NCI-H1694 (cell line): Measurements from ENCODE around the gene TCF7L2.

Source experiments
- DNase-seq: peaks from one replicate; lab custom pipeline; 2025; lab: John Stamatoyannopoulos, UW

The TCF7L2 gene

DNA sequence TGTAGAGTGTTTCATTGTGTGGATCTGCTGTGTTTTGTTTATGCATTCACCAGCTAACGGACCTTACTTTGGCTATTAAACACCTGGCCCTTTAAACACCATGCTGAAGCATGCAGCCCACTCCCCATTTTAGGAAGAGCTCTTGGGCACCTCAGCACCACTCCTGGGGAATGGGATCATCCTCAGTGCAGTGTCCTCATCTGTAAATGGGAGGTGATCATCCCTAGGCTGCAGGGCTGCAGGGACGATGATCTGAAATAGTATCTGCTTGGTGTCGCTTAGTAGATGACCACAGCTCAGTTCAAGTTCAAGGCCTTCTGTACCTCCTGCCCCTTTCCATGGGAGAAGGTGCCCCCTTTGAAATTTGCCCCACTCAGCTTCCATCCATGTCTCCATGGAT, 229.9 kb downstream of the TCF7L2 start:
- no peak for DNase-seq

DNA sequence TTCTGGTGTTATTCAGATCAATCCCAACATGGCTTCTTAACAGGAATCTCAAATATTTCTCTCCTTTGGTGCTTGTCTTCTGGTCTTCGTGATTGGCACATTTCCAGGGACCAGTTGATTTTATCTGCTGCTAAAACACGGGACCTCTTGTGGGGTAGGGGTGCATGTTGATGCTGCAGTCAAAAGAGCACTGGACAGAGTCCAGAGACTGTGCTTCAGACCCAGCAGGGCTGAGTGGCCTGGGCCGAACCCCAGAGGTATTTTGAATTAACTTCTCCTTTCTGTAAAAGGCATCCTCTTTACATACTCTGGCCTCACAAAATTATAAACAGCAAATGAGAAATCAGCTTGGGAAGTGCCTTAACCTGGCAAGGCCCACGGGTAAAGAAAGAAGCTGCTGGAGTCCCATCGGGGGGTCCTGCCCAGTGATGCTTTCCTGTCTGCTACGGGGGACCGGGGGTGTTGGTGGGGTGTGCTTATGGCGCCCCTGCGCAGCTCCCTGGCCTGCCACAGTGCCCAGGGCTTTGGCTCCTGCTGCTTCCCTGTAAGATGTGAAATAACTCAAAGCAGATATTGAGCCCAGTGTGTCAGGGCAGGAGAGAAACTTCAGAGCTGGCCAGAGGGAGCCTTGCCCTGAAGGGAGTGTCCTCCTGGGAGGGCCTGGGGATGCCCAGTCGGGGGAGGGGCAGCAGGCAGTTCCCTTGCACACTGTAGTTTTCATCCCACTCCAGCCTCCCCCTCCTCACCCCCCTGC, 230.5 kb downstream of the TCF7L2 start:
- DNase-seq = no peak

DNA sequence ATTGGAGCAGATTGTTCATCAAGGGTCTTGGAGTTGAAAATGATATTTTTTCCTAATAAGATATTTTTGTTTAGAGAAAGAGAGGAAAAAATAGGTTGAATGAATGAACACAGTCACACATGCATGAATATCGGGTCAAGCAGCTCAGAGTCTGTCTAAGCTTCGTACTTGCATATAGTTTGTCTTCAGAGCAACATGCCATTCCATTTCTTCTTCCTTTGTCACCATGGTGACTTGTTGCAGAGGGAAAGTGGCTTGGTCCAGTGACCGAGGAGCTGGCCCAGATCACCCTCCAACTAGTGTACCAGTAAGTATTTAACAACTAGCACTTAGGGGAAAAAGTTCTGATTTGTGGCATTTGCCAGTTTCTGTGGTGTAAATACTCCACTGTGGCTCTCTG, 232.1 kb downstream of the TCF7L2 start:
- no peak for DNase-seq

DNA sequence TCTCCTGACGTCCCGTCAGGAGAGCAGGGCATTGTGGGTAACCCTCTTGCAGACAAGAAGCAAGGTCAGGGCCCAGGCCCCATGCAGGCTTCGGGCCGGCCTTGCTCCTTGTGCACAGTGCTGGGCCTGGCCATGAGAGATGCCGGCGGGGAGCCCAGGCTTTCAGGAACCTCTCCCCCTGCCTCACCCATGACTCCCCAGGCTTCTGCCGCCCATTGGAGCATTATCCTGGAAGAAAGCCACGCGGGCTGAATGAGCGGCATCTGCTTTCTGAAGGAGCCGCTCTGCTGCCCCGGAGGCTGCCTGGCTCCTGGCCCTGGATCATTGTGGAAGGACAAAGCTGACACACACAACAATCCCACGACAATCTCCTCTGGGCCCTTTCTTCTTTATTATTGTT, 233.5 kb downstream of the TCF7L2 start:
- no peak for DNase-seq

DNA sequence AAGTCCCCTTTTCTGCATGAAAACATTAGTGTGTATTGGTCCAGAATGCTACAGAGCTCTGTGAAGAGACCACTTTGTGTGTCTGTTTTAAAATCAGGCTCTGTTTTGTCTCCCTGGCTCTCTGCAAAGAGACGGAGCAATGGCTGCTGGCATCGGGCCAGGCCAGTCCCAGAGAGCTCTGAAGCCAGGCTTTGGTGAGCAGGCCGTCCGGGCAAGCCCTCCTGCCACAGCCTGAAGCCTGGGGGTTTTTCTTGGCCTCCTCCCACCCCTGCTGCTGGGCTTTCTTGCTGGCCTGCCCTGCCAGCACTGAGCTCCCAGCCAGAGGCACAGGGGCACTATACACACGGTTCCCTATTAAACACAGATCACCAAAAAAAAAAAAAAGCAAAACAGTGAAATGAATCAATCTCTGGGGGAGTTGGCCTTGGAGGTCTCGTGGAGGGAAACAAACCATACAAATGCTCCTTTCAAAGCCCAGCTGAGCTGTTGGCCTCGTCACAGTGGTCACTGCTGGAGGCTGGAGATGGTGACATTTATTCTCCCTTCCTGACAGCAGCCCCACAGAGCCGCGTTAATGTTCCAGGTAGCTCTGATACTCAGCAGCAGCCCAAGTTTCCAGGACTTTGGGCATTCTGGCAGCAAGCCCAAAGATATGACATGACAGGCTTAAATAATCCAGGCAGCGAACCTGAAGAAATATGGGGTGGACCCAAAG, 237.2 kb downstream of the TCF7L2 start:
- DNase-seq = no peak

DNA sequence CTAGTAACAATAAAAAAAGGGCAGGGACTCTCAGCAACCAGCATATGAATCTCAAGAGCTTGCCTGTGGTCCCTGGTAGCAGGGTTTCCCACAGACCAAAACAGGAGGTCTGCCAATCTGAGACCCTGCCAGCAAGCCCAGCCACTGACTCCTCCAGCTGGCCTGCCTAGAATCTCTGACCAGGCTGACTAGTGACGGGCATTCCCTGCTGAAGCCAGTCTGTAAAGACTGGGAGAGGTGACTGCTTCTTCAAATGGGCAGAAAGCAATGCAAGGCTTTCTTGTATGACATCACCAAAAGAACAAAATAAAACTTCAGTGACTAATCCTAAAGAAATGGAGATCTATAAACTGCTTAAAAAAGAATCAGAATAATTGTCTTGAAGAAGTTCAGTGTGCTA, 249.4 kb downstream of the TCF7L2 start:
- no peak for DNase-seq

DNA sequence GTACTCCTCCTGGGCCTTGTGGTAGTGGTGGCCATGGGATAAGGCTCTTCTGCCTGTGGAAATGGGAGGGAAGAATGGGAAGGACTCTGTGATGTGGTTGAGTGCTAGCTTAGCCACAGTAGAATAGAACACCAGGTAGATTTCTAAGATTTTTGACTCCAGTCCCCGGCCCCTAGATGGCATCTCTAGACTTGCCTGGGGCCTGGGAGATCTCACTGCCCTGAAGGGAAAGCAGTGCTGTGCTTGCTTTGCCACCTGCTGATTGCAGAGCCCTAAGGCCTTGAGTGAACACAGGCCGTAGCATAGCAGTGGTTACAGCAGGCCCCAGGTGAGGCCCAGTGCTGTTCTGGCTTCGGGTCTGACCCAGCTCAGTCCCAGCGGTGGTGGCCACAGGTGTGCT, 252.0 kb downstream of the TCF7L2 start:
- no peak for DNase-seq

DNA sequence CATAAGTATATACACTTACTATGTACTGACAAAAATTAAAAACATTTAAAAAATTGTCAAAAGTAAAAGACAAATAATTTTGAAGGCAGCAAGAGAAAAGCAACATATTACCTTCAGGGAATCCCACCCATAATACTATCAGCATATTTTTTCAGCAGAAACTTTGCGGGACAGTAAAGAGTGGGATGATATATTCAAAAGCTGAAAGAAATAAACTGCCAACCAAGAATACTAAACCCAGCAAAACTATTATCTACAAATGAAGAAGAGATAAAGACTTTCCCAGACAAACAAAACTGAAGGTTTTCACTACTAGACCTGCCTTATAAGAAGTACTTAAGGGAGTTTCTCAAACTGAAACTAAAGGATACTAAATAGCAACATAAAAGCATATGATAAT, 257.9 kb downstream of the TCF7L2 start:
- DNase-seq = no peak

DNA sequence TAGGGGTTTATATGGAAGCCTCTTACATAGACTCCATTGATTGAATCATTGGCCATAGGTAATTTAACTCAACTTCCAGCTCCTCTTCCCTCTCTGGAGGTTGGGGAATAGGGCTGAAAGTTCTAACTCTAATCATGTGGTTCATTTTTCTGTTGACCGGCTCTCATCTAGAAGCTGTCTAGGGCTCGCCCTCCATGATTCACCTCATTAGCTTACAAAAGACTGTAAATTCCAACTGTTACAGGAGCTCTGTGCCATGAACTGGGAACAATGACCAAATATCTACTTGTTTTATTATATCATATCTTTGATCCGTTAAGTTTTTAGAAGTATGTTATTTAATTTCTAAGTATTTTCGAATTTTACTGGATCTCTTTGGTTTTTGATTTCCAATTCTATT, 263.0 kb downstream of the TCF7L2 start:
- DNase-seq = no peak

DNA sequence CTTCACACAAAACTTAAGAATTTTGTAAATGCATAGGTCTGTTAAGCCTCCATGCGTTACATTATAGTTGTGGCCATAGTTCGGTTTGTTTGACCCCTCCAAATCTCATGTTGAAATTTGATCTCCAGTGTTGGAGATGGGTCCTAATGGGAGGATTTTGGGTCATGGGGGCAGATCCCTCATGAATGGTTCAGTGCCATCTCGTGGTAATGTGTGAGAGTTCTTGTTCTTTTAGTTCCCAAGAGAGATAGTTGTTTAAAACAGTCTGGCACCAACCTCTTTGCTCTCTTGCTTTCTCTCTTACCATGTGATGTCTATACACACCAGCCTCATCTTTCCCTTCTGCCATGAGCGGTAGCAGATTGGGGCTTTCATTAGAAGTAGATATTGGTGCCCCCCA, 264.3 kb downstream of the TCF7L2 start:
- DNase-seq = no peak

DNA sequence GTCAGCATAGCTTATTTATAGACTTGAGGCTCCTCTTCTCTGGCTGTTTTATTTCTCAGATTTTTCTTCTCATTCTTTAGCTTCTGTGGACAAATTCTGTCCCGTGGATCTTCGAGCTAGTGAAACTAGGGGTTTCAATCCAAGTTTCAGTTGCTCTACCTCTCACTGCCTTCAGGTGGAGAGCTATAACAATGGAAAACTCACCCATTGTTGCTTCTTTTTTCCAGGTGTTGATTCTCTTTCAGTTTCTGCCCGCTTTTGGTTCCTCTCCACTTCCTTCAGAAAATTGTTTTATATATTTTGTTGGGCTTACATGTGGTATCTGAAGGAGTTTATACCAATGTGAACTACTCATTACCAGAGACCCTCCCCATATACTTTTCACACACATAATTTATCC, 266.1 kb downstream of the TCF7L2 start:
- DNase-seq = no peak
